B cell (primary cell): ENCODE data around the gene DUSP23.

ENCODE experiments used
- CTCF ChIP-seq: fragments of 200-600 bp; IDR thresholded peaks from one replicate; pipeline ENCODE4 v1.8.0; 2022; ENCODE audit warnings: antibody characterized with exemption, mild to moderate bottlenecking
- EZH2 ChIP-seq: IDR thresholded peaks from 2 replicates; pipeline ENCODE4 v1.6.1; 2012; ENCODE audit warnings: borderline replicate concordance, low read depth, mild to moderate bottlenecking, moderate library complexity, low read length; ENCODE audit not compliant: insufficient read depth, poor library complexity, severe bottlenecking

DNA sequence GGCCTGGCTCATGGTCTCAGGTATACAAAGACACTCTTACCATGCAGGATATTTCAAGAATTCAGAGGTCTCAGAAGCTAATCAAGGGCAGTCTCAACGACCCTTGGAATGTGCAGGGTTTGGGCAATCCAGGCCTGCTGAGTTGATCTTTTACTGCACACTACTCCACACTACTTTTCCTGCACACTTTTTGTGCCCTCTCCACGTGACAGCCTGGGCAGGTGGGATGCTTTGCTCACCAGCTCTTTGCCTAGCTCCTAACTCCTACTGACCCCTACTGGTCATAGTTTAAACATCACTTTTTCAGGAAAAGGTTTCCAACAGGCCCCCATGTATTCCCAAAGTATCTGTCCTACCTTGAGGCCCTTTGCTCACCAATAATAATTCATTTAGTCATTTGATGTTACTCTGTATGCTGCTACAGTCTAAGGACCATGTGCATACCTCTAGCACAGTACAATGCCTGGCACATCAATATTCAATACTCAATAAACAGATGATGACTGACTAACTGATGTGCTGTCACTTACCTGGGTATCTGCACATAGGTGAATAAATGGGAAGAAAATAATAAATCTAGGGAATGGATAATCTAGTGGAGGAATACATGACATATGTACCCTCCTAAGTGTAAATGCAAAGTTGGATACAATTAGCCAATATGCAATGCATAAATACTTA, 9.6 kb downstream of the DUSP23 start:
- TF ChIP-seq CTCF = peak; percentile 71
- no peak for TF ChIP-seq EZH2
